H9 (cell line): Measurements from ENCODE around the gene COL23A1. TPM values are rescaled to one million over a fixed set of nuclear protein-coding genes. Genes with fewer than 3 reads are reported as not detected.

Experiments
- DNase-seq: peaks from one replicate; pipeline ENCODE4 v3.0.0-alpha.2; 2017
- H2AFZ ChIP-seq: one replicate; pipeline ENCODE4 v1.6.1; 2013; ENCODE audit warnings: mild to moderate bottlenecking, low read length, control low read depth, moderate library complexity
- H2AK5ac ChIP-seq: 2 replicates; pipeline ENCODE4 v1.6.1; 2013; ENCODE audit warnings: low read length, control low read depth, mixed read lengths; ENCODE audit not compliant: insufficient read length
- H2BK120ac ChIP-seq: one replicate; pipeline ENCODE4 v1.6.1; 2013; ENCODE audit warnings: low read depth, mild to moderate bottlenecking, low read length, control low read depth, inconsistent platforms; ENCODE audit not compliant: poor library complexity, severe bottlenecking
- H2BK12ac ChIP-seq: 2 replicates; pipeline ENCODE4 v1.6.1; 2013; ENCODE audit warnings: low read length, control low read depth, mixed read lengths, low read depth; ENCODE audit not compliant: insufficient read length
- H2BK15ac ChIP-seq: 2 replicates; pipeline ENCODE4 v1.6.1; 2013; ENCODE audit warnings: low read depth, low read length, control low read depth
- H2BK20ac ChIP-seq: one replicate; pipeline ENCODE4 v1.6.1; 2013; ENCODE audit warnings: low read depth, mild to moderate bottlenecking, low read length, control low read depth, inconsistent platforms; ENCODE audit not compliant: poor library complexity, severe bottlenecking
- H2BK5ac ChIP-seq: 2 replicates; pipeline ENCODE4 v1.6.1; 2013; ENCODE audit warnings: low read length, control low read depth, mixed read lengths; ENCODE audit not compliant: insufficient read length
- H3K14ac ChIP-seq: 2 replicates; pipeline ENCODE4 v1.6.1; 2013; ENCODE audit warnings: low read length, control low read depth; ENCODE audit not compliant: insufficient read depth
- H3K18ac ChIP-seq: 2 replicates; pipeline ENCODE4 v1.6.1; 2013; ENCODE audit warnings: low read depth, mild to moderate bottlenecking, mixed read lengths, low read length, control low read depth; ENCODE audit not compliant: insufficient read length
- H3K23ac ChIP-seq: 2 replicates; pipeline ENCODE4 v1.6.1; 2013; ENCODE audit warnings: low read length, control low read depth, mixed read lengths, low read depth; ENCODE audit not compliant: insufficient read length
- H3K23me2 ChIP-seq: 2 replicates; pipeline ENCODE4 v1.6.1; 2013; ENCODE audit warnings: low read depth, mild to moderate bottlenecking, mixed read lengths, low read length, control low read depth; ENCODE audit not compliant: insufficient read length, poor library complexity, severe bottlenecking
- H3K27ac ChIP-seq: 2 replicates; pipeline ENCODE4 v1.5.1; 2013; ENCODE audit warnings: low read length, control low read depth, mixed read lengths, low read depth; ENCODE audit not compliant: insufficient read length
- H3K27me3 ChIP-seq: 2 replicates; pipeline ENCODE4 v1.6.1; 2013; ENCODE audit warnings: low read length, control low read depth, inconsistent platforms; ENCODE audit not compliant: insufficient read depth
- H3K4ac ChIP-seq: 2 replicates; pipeline ENCODE4 v1.6.1; 2013; ENCODE audit warnings: low read depth, mild to moderate bottlenecking, control low read depth, inconsistent platforms, low read length, moderate library complexity
- H3K4me1 ChIP-seq: 2 replicates; pipeline ENCODE4 v1.6.1; 2013; ENCODE audit warnings: low read length, control low read depth, inconsistent platforms; ENCODE audit not compliant: insufficient read depth
- H3K4me2 ChIP-seq: 2 replicates; pipeline ENCODE4 v1.6.1; 2013; ENCODE audit warnings: low read length, control low read depth, mixed read lengths; ENCODE audit not compliant: insufficient read length, insufficient read depth
- H3K56ac ChIP-seq: 2 replicates; pipeline ENCODE4 v1.6.1; 2013; ENCODE audit warnings: low read depth, mild to moderate bottlenecking, mixed read lengths, low read length, control low read depth; ENCODE audit not compliant: insufficient read length
- H3K79me1 ChIP-seq: 2 replicates; pipeline ENCODE4 v1.6.1; 2013; ENCODE audit warnings: low read depth, mild to moderate bottlenecking, moderate library complexity, low read length, control low read depth, inconsistent platforms; ENCODE audit not compliant: insufficient read depth, poor library complexity, severe bottlenecking
- H3K79me2 ChIP-seq: 2 replicates; pipeline ENCODE4 v1.6.1; 2013; ENCODE audit warnings: low read length, control low read depth, inconsistent platforms; ENCODE audit not compliant: insufficient read depth
- H3K9ac ChIP-seq: 2 replicates; pipeline ENCODE4 v1.6.1; 2013; ENCODE audit warnings: low read length, control low read depth, mixed read lengths; ENCODE audit not compliant: insufficient read length; ENCODE audit errors: extremely low read depth
- H3K9me3 ChIP-seq: one replicate; pipeline ENCODE4 v1.6.1; 2013; ENCODE audit warnings: low read depth, low read length, inconsistent platforms; ENCODE audit not compliant: control insufficient read depth
- H3T11ph ChIP-seq: one replicate; pipeline ENCODE4 v1.6.1; 2013; ENCODE audit warnings: mild to moderate bottlenecking, low read length, control low read depth, inconsistent platforms
- H4K20me1 ChIP-seq: one replicate; pipeline ENCODE4 v1.6.1; 2013; ENCODE audit not compliant: control insufficient read depth, insufficient read length, insufficient read depth
- H4K5ac ChIP-seq: 2 replicates; pipeline ENCODE4 v1.6.1; 2013; ENCODE audit warnings: low read depth, mild to moderate bottlenecking, mixed read lengths, low read length, control low read depth; ENCODE audit not compliant: insufficient read length
- H4K8ac ChIP-seq: replicated peaks from 2 replicates; pipeline ENCODE4 v1.6.1; 2013; ENCODE audit warnings: low read length, control low read depth, mixed read lengths, low read depth; ENCODE audit not compliant: insufficient read length
- H4K91ac ChIP-seq: 2 replicates; pipeline ENCODE4 v1.6.1; 2013; ENCODE audit warnings: low read depth, mild to moderate bottlenecking, moderate library complexity, mixed read lengths, low read length, control low read depth; ENCODE audit not compliant: insufficient read length
- H3K27ac Mint-ChIP-seq, 3 experiments: 2 replicates in 2 of 3; 3 replicates in 1 of 3; pipeline ENCODE4 v1.8.0; 2020 to 2021; ENCODE audit warnings: mixed read lengths in 3 of 3, mild to moderate bottlenecking in 1 of 3, moderate library complexity in 1 of 3
- H3K27me3 Mint-ChIP-seq: 2 replicates; pipeline ENCODE4 v1.8.0; 2021; ENCODE audit warnings: low read depth, mild to moderate bottlenecking, moderate library complexity, mixed read lengths
- H3K36me3 Mint-ChIP-seq, 3 experiments: 2 replicates in 2 of 3; 3 replicates in 1 of 3; pipeline ENCODE4 v1.8.0; 2020 to 2021; ENCODE audit warnings: low read depth in 3 of 3, mixed read lengths in 3 of 3; ENCODE audit not compliant: insufficient read depth in 1 of 3
- H3K4me1 Mint-ChIP-seq, 2 experiments: 2 replicates each; pipeline ENCODE4 v1.8.0; 2020; ENCODE audit warnings: mixed read lengths in 2 of 2
- H3K4me3 Mint-ChIP-seq, 2 experiments: 2 replicates in 1 of 2; 3 replicates in 1 of 2; pipeline ENCODE4 v1.8.0; 2020 to 2021; ENCODE audit warnings: mild to moderate bottlenecking in 2 of 2, mixed read lengths in 2 of 2, moderate library complexity in 1 of 2
- H3K9me3 Mint-ChIP-seq, 2 experiments: 2 replicates in 1 of 2; 3 replicates in 1 of 2; pipeline ENCODE4 v1.8.0; 2020; ENCODE audit warnings: mild to moderate bottlenecking in 2 of 2, mixed read lengths in 2 of 2, moderate library complexity in 1 of 2
- CTCF ChIP-seq: fragments of 200-600 bp; sonication (generic); conservative IDR thresholded peaks from 3 replicates; pipeline ENCODE4 v1.8.0; 2021; ENCODE audit warnings: antibody characterized with exemption, mild to moderate bottlenecking
- WGBS: extraction: QIAGEN DNeasy Blood & Tissue Kit; methylation state at CpG from one replicate; pipeline ENCODE4 v1.1.7; 2013; ENCODE audit warnings: missing lambda C conversion rate, low lambda C conversion rate, mixed read lengths; ENCODE audit not compliant: insufficient read length; ENCODE audit errors: extremely low coverage; 5-methylcytosine and 5-hydroxymethylcytosine counted together
- total RNA-seq: library from RNA; stranded (reverse); gene quantifications from 2 replicates; pipeline ENCODE4 v1.2.1, GENCODE V29; 2021

The COL23A1 gene
- total RNA-seq, 1 experiment from 2014 or later = 2.6 TPM

- H3K27me3 ChIP-seq = no peaks in the 10 kb centered on the region; the same call in 1 of the 2 replicates
- H2BK20ac ChIP-seq = no peak overlapping the region
- H4K91ac ChIP-seq = no peak overlapping the region
- Mint-ChIP-seq H3K4me1 (no peaks in the 10 kb centered on the region), H3K27ac (peak overlapping the region in 1 of 3 experiments; percentile 55; a peak in 1 of 7 replicates), H3K9me3 (peaks cover 0 to 3% of the 10 kb centered on the region in 2 experiments; a peak in 2 of 5 replicates), H3K27me3 (peaks cover 9% of the 10 kb centered on the region), H3K36me3 (no peaks in the 10 kb centered on the region; a peak in 1 of 7 replicates), H3K4me3 (no peak overlapping the region)
- H2BK5ac ChIP-seq = no peak overlapping the region
- no peak overlapping the region for H3K9ac ChIP-seq
- no peak for DNase-seq
- no peak overlapping the region for H4K5ac ChIP-seq
- WGBS = no CpG with 5 or more reads among the region's 10 CpGs
- no peak overlapping the region for H3T11ph ChIP-seq
- H2BK12ac ChIP-seq = no peak overlapping the region
- H2BK120ac ChIP-seq = no peak overlapping the region
- H3K27ac ChIP-seq = no peak overlapping the region
- H4K20me1 ChIP-seq = no peaks in the 10 kb centered on the region
- H3K23me2 ChIP-seq = no peaks in the 10 kb centered on the region
- H3K56ac ChIP-seq = no peak overlapping the region
- H3K79me2 ChIP-seq = no peaks in the 10 kb centered on the region
- no peak overlapping the region for H2AFZ ChIP-seq
- no peaks in the 10 kb centered on the region for H3K4me1 ChIP-seq
- H3K18ac ChIP-seq = no peak overlapping the region
- no peak overlapping the region for H2BK15ac ChIP-seq
- no peaks in the 10 kb centered on the region for H3K79me1 ChIP-seq
- TF ChIP-seq CTCF = no peak
- no peak overlapping the region for H3K23ac ChIP-seq
- no peak overlapping the region for H4K8ac ChIP-seq
- no peak overlapping the region for H3K4me2 ChIP-seq
- no peak overlapping the region for H3K4ac ChIP-seq
- H3K9me3 ChIP-seq = no peaks in the 10 kb centered on the region
- no peak overlapping the region for H3K14ac ChIP-seq
- no peak overlapping the region for H2AK5ac ChIP-seq
Observed at GRCh38 chr5:178266581-178266980, 323.6 kb downstream of the COL23A1 start.
